Measurements from ENCODE around the gene CAMKK2. TPM values are rescaled to one million over a fixed set of nuclear protein-coding genes. Genes with fewer than 3 reads are reported as not detected.
A peak's percentile ranks its signal among the peaks of the same experiment; 100 is the strongest.

Gene CAMKK2
- total and polyA plus RNA-seq, 9 of the 15 experiments (the other 6 are each of a cell fraction or from before 2014, with no cell fraction given): 4.3 to 32.0 (median 18.2) TPM

DNA sequence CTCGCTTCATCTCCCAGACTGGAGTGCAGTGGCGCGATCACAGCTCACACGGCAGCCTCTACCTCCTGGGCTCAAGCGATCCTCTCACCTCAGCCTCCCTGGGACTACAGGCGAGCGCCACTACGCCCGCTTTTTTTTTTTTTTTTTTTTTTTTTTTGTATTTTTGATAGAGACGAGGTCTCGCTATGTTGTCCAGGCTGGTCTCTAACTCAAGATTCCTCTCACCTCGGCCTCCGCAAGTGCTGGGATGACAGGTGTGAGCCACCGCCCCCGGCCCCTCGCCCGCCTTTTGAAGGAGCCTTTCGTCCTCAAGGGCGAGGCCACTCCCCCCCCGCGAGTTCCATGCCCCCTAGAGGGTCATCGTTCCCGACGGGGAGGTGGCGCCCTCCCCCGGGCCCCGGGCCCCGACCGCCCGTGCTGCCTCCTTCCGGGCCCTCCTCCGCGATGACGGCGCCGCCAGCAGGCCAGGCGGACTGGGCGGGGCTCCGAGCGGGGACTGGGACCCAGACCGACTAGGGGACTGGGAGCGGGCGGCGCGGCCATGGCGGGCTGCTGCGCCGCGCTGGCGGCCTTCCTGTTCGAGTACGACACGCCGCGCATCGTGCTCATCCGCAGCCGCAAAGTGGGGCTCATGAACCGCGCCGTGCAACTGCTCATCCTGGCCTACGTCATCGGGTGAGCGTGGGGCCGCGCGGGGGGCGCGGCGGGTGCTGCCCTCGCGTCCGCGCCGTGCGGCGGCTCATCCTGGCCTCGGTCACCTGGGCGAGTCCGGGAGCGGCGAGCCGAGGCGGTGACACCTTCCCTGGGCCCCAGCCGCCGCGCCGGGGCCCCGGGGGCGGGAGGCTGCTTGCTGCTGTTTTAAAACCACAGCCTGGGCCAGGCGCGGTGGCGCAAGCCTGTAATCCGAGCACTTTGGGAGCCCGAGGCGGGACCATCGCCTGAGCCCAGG lies 86.6 kb downstream of the CAMKK2 start, which contains the start of gene P2RX4 (continued):
- TF ChIP-seq, protein P1, sequence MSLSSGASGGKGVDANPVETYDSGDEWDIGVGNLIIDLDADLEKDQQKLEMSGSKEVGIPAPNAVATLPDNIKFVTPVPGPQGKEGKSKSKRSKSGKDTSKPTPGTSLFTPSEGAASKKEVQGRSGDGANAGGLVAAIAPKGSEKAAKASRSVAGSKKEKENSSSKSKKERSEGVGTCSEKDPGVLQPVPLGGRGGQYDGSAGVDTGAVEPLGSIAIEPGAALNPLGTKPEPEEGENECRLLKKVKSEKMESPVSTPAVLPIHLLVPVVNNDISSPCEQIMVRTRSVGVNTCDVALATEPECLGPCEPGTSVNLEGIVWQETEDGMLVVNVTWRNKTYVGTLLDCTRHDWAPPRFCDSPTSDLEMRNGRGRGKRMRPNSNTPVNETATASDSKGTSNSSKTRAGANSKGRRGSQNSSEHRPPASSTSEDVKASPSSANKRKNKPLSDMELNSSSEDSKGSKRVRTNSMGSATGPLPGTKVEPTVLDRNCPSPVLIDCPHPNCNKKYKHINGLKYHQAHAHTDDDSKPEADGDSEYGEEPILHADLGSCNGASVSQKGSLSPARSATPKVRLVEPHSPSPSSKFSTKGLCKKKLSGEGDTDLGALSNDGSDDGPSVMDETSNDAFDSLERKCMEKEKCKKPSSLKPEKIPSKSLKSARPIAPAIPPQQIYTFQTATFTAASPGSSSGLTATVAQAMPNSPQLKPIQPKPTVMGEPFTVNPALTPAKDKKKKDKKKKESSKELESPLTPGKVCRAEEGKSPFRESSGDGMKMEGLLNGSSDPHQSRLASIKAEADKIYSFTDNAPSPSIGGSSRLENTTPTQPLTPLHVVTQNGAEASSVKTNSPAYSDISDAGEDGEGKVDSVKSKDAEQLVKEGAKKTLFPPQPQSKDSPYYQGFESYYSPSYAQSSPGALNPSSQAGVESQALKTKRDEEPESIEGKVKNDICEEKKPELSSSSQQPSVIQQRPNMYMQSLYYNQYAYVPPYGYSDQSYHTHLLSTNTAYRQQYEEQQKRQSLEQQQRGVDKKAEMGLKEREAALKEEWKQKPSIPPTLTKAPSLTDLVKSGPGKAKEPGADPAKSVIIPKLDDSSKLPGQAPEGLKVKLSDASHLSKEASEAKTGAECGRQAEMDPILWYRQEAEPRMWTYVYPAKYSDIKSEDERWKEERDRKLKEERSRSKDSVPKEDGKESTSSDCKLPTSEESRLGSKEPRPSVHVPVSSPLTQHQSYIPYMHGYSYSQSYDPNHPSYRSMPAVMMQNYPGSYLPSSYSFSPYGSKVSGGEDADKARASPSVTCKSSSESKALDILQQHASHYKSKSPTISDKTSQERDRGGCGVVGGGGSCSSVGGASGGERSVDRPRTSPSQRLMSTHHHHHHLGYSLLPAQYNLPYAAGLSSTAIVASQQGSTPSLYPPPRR (CRISPR knock-in tag; IDR thresholded peaks at IDR 0.05; ENCODE audit: borderline replicate concordance): peak; percentile 42; the same call in 1 of the 2 replicates
- TF ChIP-seq ZSCAN32 (CRISPR knock-in tag; IDR thresholded peaks at IDR 0.05) (no peak), ZKSCAN3 (CRISPR knock-in tag; IDR thresholded peaks at IDR 0.05) (no peak), TRIM24 (IDR thresholded peaks at IDR 0.05) (0 out of 4 replicates have a peak, but pooled peaks of 1 of the 2 experiments have one; percentile 39), POLR2A (conservative IDR thresholded peaks at IDR 0.05) (peak; percentile 92), HDAC8 (tag; IDR thresholded peaks at IDR 0.05) (0 out of 2 replicates have a peak, but pooled peaks have one; percentile 62), ZNF280A (IDR thresholded peaks at IDR 0.05; ENCODE audit: low read depth, partially characterized antibody) (no peak), FOXA3 (CRISPR knock-in tag; conservative IDR thresholded peaks at IDR 0.05 in 1 of 2, IDR thresholded peaks at IDR 0.05 in 1 of 2) (no peak), TAF15 (IDR thresholded peaks at IDR 0.05; ENCODE audit: low read depth, low read length) (no peak), NFIC (IDR thresholded peaks at IDR 0.05) (peak; percentile 52), USF1 (CRISPR knock-in tag; IDR thresholded peaks at IDR 0.05) (peak; percentile 19; the same call in 1 of the 2 replicates), MTA2 (IDR thresholded peaks at IDR 0.05; ENCODE audit: low read depth) (0 out of 2 replicates have a peak, but pooled peaks have one; percentile 6), RBFOX2 (IDR thresholded peaks at IDR 0.05; ENCODE audit: low read depth, low read length) (peak; percentile 97), ZFP1 (CRISPR knock-in tag; IDR thresholded peaks at IDR 0.05) (no peak), NR1H2 (CRISPR knock-in tag; IDR thresholded peaks at IDR 0.05) (peak; percentile 61), YY1 (IDR thresholded peaks at IDR 0.05; ENCODE audit: borderline replicate concordance in 1 of 3, control insufficient read depth in 1 of 3, extremely low read depth in 1 of 3, insufficient read depth in 3 of 3, insufficient read length in 1 of 3, insufficient replicate concordance in 2 of 3, low read depth in 1 of 3, low read length in 2 of 3) (peak; percentile 61 to 91 (median 88))
- TF ChIP-seq, protein P2, sequence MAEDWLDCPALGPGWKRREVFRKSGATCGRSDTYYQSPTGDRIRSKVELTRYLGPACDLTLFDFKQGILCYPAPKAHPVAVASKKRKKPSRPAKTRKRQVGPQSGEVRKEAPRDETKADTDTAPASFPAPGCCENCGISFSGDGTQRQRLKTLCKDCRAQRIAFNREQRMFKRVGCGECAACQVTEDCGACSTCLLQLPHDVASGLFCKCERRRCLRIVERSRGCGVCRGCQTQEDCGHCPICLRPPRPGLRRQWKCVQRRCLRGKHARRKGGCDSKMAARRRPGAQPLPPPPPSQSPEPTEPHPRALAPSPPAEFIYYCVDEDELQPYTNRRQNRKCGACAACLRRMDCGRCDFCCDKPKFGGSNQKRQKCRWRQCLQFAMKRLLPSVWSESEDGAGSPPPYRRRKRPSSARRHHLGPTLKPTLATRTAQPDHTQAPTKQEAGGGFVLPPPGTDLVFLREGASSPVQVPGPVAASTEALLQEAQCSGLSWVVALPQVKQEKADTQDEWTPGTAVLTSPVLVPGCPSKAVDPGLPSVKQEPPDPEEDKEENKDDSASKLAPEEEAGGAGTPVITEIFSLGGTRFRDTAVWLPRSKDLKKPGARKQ (CRISPR knock-in tag; IDR thresholded peaks at IDR 0.05): 0 out of 2 replicates have a peak, but pooled peaks have one; percentile 40

Measured in K562 (cell line).